Left ventricle myocardium inferior (tissue), 1 donor: ENCODE data around the gene ENO3. TPM values are rescaled to one million over a fixed set of nuclear protein-coding genes. Genes with fewer than 3 reads are reported as not detected.

Source experiments
- DNase-seq: peaks from one replicate; pipeline ENCODE4 v3.0.0-alpha.2; 2020
- H3K27ac ChIP-seq: fragments of 200-600 bp; replicated peaks from 2 replicates; pipeline ENCODE4 v1.8.0; 2021
- H3K27me3 ChIP-seq: fragments of 200-600 bp; 2 replicates; pipeline ENCODE4 v1.8.0; 2021; ENCODE audit warnings: low read depth
- H3K36me3 ChIP-seq: fragments of 200-600 bp; 2 replicates; pipeline ENCODE4 v1.8.0; 2021
- H3K4me1 ChIP-seq: fragments of 200-600 bp; 2 replicates; pipeline ENCODE4 v1.8.0; 2021
- H3K4me3 ChIP-seq: fragments of 200-600 bp; 2 replicates; pipeline ENCODE4 v1.8.0; 2021; ENCODE audit warnings: mild to moderate bottlenecking, moderate library complexity
- H3K9me3 ChIP-seq: fragments of 200-600 bp; replicated peaks from 2 replicates; pipeline ENCODE4 v1.8.0; 2021
- CTCF ChIP-seq: fragments of 200-600 bp; IDR thresholded peaks from 2 replicates; pipeline ENCODE4 v1.8.0; 2021; ENCODE audit warnings: antibody characterized with exemption, mild to moderate bottlenecking, borderline replicate concordance
- intact Hi-C: fragments of 100-400 bp; cut with micrococcal nuclease; formaldehyde crosslinking; loops from one replicate; pipeline ENCODE4 v1.11.0; 2022
- total RNA-seq: library from RNA; stranded (reverse); fragmentation: NEBNext Ultra II Directional; extraction: Animal tissue kit (Norgen Biotek cat#: 25700); gene quantifications from one replicate; pipeline ENCODE4 v1.2.1, GENCODE V29; 2021
- donor health status: DM: no; HTN: yes; CAD: no; lungs with severe emphysema.

ENO3 gene
- total RNA-seq, 1 donor from 2014 or later: 827 TPM

- peak overlapping the region; percentile 98 for H3K27ac ChIP-seq
- peaks cover 41% of the 10 kb centered on the region for H3K36me3 ChIP-seq
- peak overlapping the region; percentile 90 for H3K4me3 ChIP-seq
- H3K27me3 ChIP-seq: no peaks in the 10 kb centered on the region
- no peak for DNase-seq
- TF ChIP-seq CTCF: no peak
- intact Hi-C loops: no loop called here
- H3K4me1 ChIP-seq: peaks cover 42% of the 10 kb centered on the region
- H3K9me3 ChIP-seq: no peaks in the 10 kb centered on the region
Measured at GRCh38 chr17:4965311-4965986, 14.5 kb downstream of the ENO3 start.

GRCh38 chr17:4966844-4967538 is 16.1 kb downstream of the ENO3 start:
- DNase-seq: peak; percentile 98
- intact Hi-C loops: no loop called here
- Histone ChIP-seq H3K4me3 (peak overlapping the region; percentile 90), H3K27ac (peak overlapping the region; percentile 98), H3K36me3 (peaks cover 27% of the 10 kb centered on the region), H3K9me3 (no peaks in the 10 kb centered on the region), H3K4me1 (peaks cover 45% of the 10 kb centered on the region), H3K27me3 (no peaks in the 10 kb centered on the region)
- TF ChIP-seq CTCF: no peak

- Histone ChIP-seq H3K36me3 (peaks cover 28% of the 10 kb centered on the region), H3K4me3 (peak within 1 kb of the TSS; percentile 90), H3K4me1 (peaks cover 54% of the 10 kb centered on the region), H3K27me3 (no peaks in the 10 kb centered on the region), H3K9me3 (no peaks in the 10 kb centered on the region), H3K27ac (peak within 1 kb of the TSS; percentile 98)
- peak; percentile 94 for DNase-seq
- no peak for TF ChIP-seq CTCF
- intact Hi-C loops: no loop called here
Measured at GRCh38 chr17:4967539-4968485, 16.9 kb downstream of the ENO3 start, which contains the start of gene SPAG7. Gene SPAG7, minus strand, starts transcription at chr17:4967817. Its CDS starts 13 bp downstream, at chr17:4967804.

GRCh38 chr17:4968486-4969046 is 17.6 kb downstream of the ENO3 start:
- no peaks in the 10 kb centered on the region for H3K27me3 ChIP-seq
- no peak for DNase-seq
- no peaks in the 10 kb centered on the region for H3K9me3 ChIP-seq
- intact Hi-C loops: no loop called here
- H3K4me3 ChIP-seq: peak overlapping the region; percentile 90
- peak overlapping the region; percentile 98 for H3K27ac ChIP-seq
- no peak for TF ChIP-seq CTCF
- H3K4me1 ChIP-seq: peaks cover 61% of the 10 kb centered on the region
- peaks cover 31% of the 10 kb centered on the region for H3K36me3 ChIP-seq

GRCh38 chr17:4969047-4969550 is 18.2 kb downstream of the ENO3 start:
- no peak for TF ChIP-seq CTCF
- peak overlapping the region; percentile 90 for H3K4me3 ChIP-seq
- H3K27ac ChIP-seq: peak overlapping the region; percentile 98
- peaks cover 32% of the 10 kb centered on the region for H3K36me3 ChIP-seq
- intact Hi-C loops: no loop called here
- H3K4me1 ChIP-seq: peaks cover 65% of the 10 kb centered on the region
- H3K9me3 ChIP-seq: no peaks in the 10 kb centered on the region
- no peaks in the 10 kb centered on the region for H3K27me3 ChIP-seq
- DNase-seq: no peak
